HepG2 (cell line): Measurements from ENCODE around the gene BLOC1S1. TPM values are rescaled to one million over a fixed set of nuclear protein-coding genes. Genes with fewer than 3 reads are reported as not detected.
A peak's percentile ranks its signal among the peaks of the same experiment; 100 is the strongest.

Experiments
- CREB1 ChIP-seq, 2 experiments: fragments of 450-650 bp in 1 of 2; IDR thresholded peaks; 2 replicates each; pipeline ENCODE4 v1.6.1; 2016 to 2017; ENCODE audit warnings: control low read depth in 1 of 2, mild to moderate bottlenecking in 1 of 2, missing compliant biosample characterization in 1 of 2, missing genetic modification characterization in 1 of 2
- FOXJ3 ChIP-seq: sonication (generic); formaldehyde crosslinking; IDR thresholded peaks from 2 replicates; pipeline ENCODE4 v1.4.0; 2020; ENCODE audit warnings: missing genetic modification reagents, mild to moderate bottlenecking, borderline replicate concordance
- HNRNPL ChIP-seq: fragments of 200-400 bp; formaldehyde crosslinking; IDR thresholded peaks from 2 replicates; pipeline ENCODE4 v1.6.1; 2017; ENCODE audit warnings: mild to moderate bottlenecking, low read depth, low read length
- HOXA9 ChIP-seq: sonication (generic); formaldehyde crosslinking; IDR thresholded peaks from 2 replicates; pipeline ENCODE4 v1.8.1; 2022; ENCODE audit warnings: missing genetic modification reagents, mild to moderate bottlenecking, moderate library complexity, borderline replicate concordance
- IRX3 ChIP-seq: sonication (generic); formaldehyde crosslinking; IDR thresholded peaks from 2 replicates; pipeline ENCODE4 v1.8.1; 2023; ENCODE audit warnings: mild to moderate bottlenecking, low read depth, missing genetic modification reagents, borderline replicate concordance
- KAT2B ChIP-seq: fragments of 150-350 bp; IDR thresholded peaks from 2 replicates; pipeline ENCODE4 v1.6.1; 2014; ENCODE audit warnings: low read depth, low read length, borderline replicate concordance
- KLF6 ChIP-seq: IDR thresholded peaks from 2 replicates; pipeline ENCODE4 v1.8.0; 2016; ENCODE audit warnings: missing biosample characterization, missing genetic modification reagents
- NFIC ChIP-seq: IDR thresholded peaks from 2 replicates; pipeline ENCODE4 v1.6.1; 2012; ENCODE audit warnings: mild to moderate bottlenecking, low read length, inconsistent platforms
- PRMT3 ChIP-seq: sonication (generic); formaldehyde crosslinking; IDR thresholded peaks from 2 replicates; pipeline ENCODE4 v1.8.1; 2022; ENCODE audit warnings: low read depth, mild to moderate bottlenecking, moderate library complexity, missing genetic modification reagents, borderline replicate concordance
- TBL1XR1 ChIP-seq: fragments of 150-350 bp; IDR thresholded peaks from 2 replicates; pipeline ENCODE4 v1.6.1; 2014; ENCODE audit warnings: borderline replicate concordance, low read length; ENCODE audit not compliant: partially characterized antibody
- U2AF2 ChIP-seq: fragments of 200-400 bp; formaldehyde crosslinking; IDR thresholded peaks from 2 replicates; pipeline ENCODE4 v1.6.1; 2017; ENCODE audit warnings: low read depth, mild to moderate bottlenecking, low read length
- ZFP37 ChIP-seq: sonication (generic); formaldehyde crosslinking; IDR thresholded peaks from 2 replicates; pipeline ENCODE4 v1.4.0; 2020; ENCODE audit warnings: missing genetic modification reagents, borderline replicate concordance
- ZNF234 ChIP-seq: sonication (generic); formaldehyde crosslinking; conservative IDR thresholded peaks from 2 replicates; pipeline ENCODE4 v1.5.1; 2020; ENCODE audit warnings: mild to moderate bottlenecking, missing genetic modification reagents
- ZNF343 ChIP-seq: sonication (generic); formaldehyde crosslinking; IDR thresholded peaks from 2 replicates; pipeline ENCODE4 v1.4.0; 2020; ENCODE audit warnings: mild to moderate bottlenecking, missing genetic modification reagents
- ZNF484 ChIP-seq: sonication (generic); formaldehyde crosslinking; IDR thresholded peaks from 2 replicates; pipeline ENCODE4 v1.5.1; 2020; ENCODE audit warnings: mild to moderate bottlenecking, low read depth, missing genetic modification reagents, borderline replicate concordance
- polyA plus RNA-seq, 8 experiments: library from polyadenylated mRNA; depleted of rRNA in 3 of 8; stranded (reverse) in 7 of 8; unstranded in 1 of 8; fragments of >200 nt; fragmentation: Illumina TruSeq in 4 of 8; extraction: Trizol in 4 of 8; gene quantifications; 2 replicates each; pipeline versions ENCODE4 v1.2.1 to v1.2.3, GENCODE V29; 2011 to 2016; ENCODE audit warnings: low read depth in 4 of 8, missing spikeins in 1 of 8, mixed read lengths in 1 of 8; ENCODE audit not compliant: insufficient read depth in 1 of 8
- total RNA-seq, 5 experiments: library from RNA; depleted of rRNA; stranded (reverse); fragments of >200 nt; fragmentation: Illumina TruSeq; extraction: Trizol; gene quantifications; 2 replicates each; pipeline ENCODE4 v1.2.3, GENCODE V29; 2016; ENCODE audit warnings: low read depth in 1 of 5
- TF ChIP-seq, protein P1 (sequence below): sonication (generic); formaldehyde crosslinking; conservative IDR thresholded peaks from 2 replicates; pipeline ENCODE4 v1.4.0; 2020; ENCODE audit warnings: mild to moderate bottlenecking, missing genetic modification reagents, moderate library complexity
- TF ChIP-seq, protein P2 (sequence below): sonication (generic); formaldehyde crosslinking; IDR thresholded peaks from 2 replicates; pipeline ENCODE4; 2020; ENCODE audit warnings: missing genetic modification reagents, mild to moderate bottlenecking, borderline replicate concordance
- TF ChIP-seq, protein P3 (sequence below): sonication (generic); formaldehyde crosslinking; IDR thresholded peaks from 2 replicates; pipeline ENCODE4 v1.4.0; 2020; ENCODE audit warnings: missing genetic modification reagents

BLOC1S1 gene
- total and polyA plus RNA-seq, 2 of the 13 experiments (the other 11 are each of a cell fraction or from before 2014, with no cell fraction given), result 55.1 to 95.3 TPM

DNA sequence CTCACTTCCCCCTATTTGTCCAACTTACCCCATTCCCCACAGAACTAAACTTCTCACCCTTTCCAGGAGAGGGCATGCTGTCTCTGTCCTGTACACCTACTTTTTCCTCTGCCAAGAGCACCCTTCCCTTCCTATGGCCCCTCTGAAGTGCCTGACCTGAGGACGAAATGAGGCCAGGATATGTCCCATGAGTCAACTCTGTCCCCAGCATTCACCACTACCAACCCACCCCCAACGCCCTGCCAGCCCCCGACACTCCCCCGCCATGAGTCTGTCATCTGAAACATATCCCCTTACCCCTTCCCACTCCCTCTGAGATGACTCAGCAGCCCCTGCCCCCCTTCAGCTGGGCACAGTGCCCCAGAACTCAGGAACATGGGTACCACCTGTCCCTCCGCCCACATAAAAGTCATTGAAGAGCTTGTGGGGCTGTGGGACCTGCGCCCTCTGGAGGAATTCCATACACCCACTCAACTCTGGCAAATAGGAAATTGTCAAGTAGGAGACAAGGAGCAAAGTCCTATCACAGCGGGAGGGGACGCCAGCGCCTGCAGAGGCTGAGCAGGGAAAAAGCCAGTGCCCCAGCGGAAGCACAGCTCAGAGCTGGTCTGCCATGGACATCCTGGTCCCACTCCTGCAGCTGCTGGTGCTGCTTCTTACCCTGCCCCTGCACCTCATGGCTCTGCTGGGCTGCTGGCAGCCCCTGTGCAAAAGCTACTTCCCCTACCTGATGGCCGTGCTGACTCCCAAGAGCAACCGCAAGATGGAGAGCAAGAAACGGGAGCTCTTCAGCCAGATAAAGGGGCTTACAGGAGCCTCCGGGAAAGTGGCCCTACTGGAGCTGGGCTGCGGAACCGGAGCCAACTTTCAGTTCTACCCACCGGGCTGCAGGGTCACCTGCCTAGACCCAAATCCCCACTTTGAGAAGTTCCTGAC is 34.4 kb upstream of the BLOC1S1 start (continued):
- TF ChIP-seq, protein P1, sequence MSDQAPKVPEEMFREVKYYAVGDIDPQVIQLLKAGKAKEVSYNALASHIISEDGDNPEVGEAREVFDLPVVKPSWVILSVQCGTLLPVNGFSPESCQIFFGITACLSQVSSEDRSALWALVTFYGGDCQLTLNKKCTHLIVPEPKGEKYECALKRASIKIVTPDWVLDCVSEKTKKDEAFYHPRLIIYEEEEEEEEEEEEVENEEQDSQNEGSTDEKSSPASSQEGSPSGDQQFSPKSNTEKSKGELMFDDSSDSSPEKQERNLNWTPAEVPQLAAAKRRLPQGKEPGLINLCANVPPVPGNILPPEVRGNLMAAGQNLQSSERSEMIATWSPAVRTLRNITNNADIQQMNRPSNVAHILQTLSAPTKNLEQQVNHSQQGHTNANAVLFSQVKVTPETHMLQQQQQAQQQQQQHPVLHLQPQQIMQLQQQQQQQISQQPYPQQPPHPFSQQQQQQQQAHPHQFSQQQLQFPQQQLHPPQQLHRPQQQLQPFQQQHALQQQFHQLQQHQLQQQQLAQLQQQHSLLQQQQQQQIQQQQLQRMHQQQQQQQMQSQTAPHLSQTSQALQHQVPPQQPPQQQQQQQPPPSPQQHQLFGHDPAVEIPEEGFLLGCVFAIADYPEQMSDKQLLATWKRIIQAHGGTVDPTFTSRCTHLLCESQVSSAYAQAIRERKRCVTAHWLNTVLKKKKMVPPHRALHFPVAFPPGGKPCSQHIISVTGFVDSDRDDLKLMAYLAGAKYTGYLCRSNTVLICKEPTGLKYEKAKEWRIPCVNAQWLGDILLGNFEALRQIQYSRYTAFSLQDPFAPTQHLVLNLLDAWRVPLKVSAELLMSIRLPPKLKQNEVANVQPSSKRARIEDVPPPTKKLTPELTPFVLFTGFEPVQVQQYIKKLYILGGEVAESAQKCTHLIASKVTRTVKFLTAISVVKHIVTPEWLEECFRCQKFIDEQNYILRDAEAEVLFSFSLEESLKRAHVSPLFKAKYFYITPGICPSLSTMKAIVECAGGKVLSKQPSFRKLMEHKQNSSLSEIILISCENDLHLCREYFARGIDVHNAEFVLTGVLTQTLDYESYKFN, result peak; percentile 76
- TF ChIP-seq IRX3, result no peak
- no peak for TF ChIP-seq ZNF484 (CRISPR knock-in tag)
- TF ChIP-seq TBL1XR1, result peak; percentile 28
- TF ChIP-seq KLF6, result peak; percentile 39; the same call in 1 of the 2 replicates
- peak; percentile 93 for TF ChIP-seq HNRNPL
- TF ChIP-seq U2AF2, result no peak
- TF ChIP-seq ZNF343 (CRISPR knock-in tag), result no peak
- TF ChIP-seq ZFP37, result no peak
- TF ChIP-seq, protein P2, sequence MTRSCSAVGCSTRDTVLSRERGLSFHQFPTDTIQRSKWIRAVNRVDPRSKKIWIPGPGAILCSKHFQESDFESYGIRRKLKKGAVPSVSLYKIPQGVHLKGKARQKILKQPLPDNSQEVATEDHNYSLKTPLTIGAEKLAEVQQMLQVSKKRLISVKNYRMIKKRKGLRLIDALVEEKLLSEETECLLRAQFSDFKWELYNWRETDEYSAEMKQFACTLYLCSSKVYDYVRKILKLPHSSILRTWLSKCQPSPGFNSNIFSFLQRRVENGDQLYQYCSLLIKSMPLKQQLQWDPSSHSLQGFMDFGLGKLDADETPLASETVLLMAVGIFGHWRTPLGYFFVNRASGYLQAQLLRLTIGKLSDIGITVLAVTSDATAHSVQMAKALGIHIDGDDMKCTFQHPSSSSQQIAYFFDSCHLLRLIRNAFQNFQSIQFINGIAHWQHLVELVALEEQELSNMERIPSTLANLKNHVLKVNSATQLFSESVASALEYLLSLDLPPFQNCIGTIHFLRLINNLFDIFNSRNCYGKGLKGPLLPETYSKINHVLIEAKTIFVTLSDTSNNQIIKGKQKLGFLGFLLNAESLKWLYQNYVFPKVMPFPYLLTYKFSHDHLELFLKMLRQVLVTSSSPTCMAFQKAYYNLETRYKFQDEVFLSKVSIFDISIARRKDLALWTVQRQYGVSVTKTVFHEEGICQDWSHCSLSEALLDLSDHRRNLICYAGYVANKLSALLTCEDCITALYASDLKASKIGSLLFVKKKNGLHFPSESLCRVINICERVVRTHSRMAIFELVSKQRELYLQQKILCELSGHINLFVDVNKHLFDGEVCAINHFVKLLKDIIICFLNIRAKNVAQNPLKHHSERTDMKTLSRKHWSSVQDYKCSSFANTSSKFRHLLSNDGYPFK (CRISPR knock-in tag), result peak; percentile 49; the same call in 1 of the 2 replicates
- no peak for TF ChIP-seq PRMT3
- 0 out of 2 replicates have a peak, but pooled peaks have one; percentile 45 for TF ChIP-seq ZNF234 (CRISPR knock-in tag)
- TF ChIP-seq CREB1 (IDR thresholded peaks at IDR 0.05), result no peak
- peak; percentile 41; the same call in 1 of the 2 replicates for TF ChIP-seq CREB1 (CRISPR knock-in tag; IDR thresholded peaks at IDR 0.05)
- TF ChIP-seq KAT2B, result no peak
- TF ChIP-seq, protein P3, sequence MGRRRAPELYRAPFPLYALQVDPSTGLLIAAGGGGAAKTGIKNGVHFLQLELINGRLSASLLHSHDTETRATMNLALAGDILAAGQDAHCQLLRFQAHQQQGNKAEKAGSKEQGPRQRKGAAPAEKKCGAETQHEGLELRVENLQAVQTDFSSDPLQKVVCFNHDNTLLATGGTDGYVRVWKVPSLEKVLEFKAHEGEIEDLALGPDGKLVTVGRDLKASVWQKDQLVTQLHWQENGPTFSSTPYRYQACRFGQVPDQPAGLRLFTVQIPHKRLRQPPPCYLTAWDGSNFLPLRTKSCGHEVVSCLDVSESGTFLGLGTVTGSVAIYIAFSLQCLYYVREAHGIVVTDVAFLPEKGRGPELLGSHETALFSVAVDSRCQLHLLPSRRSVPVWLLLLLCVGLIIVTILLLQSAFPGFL, result no peak
- no peak for TF ChIP-seq NFIC
- TF ChIP-seq FOXJ3 (CRISPR knock-in tag), result no peak
- TF ChIP-seq HOXA9 (CRISPR knock-in tag), result no peak
